Gastroesophageal sphincter (tissue), 3 donors: ENCODE results near the gene PIAS3.

ENCODE experiments used
- EP300 ChIP-seq: sonication (generic); formaldehyde crosslinking; IDR thresholded peaks from one replicate; pipeline ENCODE4 v1.6.1; 2017; ENCODE audit warnings: antibody characterized with exemption, mild to moderate bottlenecking
- POLR2A ChIP-seq, 2 donors: fragments of 450-650 bp; IDR thresholded peaks; one replicate each; pipeline ENCODE4 v1.6.1; 2017; ENCODE audit warnings: antibody characterized with exemption in 2 of 2, mild to moderate bottlenecking in 2 of 2, moderate library complexity in 1 of 2
- TF ChIP-seq, protein P1 (sequence below), 4 experiments: fragments of 200-600 bp in 2 of 4; fragments of 450-650 bp in 2 of 4; sonication (generic) in 1 of 4; IDR thresholded peaks; one replicate each; pipeline ENCODE4 v1.5.1; 2017 to 2019; ENCODE audit warnings: antibody characterized with exemption in 4 of 4, mild to moderate bottlenecking in 2 of 4, moderate library complexity in 2 of 4

DNA sequence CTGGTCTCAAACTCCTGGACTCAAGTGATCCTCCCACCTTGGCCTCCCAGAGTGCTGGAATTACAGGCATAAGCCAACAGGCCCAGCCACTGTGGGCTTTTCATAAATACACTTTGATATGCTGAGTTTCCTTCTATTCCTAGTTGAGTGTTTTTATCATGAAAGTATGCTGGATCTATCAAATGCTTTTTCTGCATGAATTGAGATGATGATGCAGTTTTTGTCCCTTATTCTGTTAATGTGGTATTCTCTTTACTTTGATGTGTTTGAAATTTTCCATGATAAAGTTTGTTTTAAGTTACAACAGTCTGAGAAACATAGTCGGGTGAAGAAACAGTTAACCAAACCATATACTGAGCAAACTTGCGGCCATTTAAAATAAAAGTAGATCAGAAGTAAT is 59.1 kb downstream of the PIAS3 start:
- TF ChIP-seq, protein P1, sequence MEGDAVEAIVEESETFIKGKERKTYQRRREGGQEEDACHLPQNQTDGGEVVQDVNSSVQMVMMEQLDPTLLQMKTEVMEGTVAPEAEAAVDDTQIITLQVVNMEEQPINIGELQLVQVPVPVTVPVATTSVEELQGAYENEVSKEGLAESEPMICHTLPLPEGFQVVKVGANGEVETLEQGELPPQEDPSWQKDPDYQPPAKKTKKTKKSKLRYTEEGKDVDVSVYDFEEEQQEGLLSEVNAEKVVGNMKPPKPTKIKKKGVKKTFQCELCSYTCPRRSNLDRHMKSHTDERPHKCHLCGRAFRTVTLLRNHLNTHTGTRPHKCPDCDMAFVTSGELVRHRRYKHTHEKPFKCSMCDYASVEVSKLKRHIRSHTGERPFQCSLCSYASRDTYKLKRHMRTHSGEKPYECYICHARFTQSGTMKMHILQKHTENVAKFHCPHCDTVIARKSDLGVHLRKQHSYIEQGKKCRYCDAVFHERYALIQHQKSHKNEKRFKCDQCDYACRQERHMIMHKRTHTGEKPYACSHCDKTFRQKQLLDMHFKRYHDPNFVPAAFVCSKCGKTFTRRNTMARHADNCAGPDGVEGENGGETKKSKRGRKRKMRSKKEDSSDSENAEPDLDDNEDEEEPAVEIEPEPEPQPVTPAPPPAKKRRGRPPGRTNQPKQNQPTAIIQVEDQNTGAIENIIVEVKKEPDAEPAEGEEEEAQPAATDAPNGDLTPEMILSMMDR (IDR thresholded peaks at IDR 0.05), result no peak
- TF ChIP-seq POLR2A (IDR thresholded peaks at IDR 0.05) (no peak), EP300 (no peak)
